ENCODE data around the gene CHST4. TPM values are rescaled to one million over a fixed set of nuclear protein-coding genes. Genes with fewer than 3 reads are reported as not detected.

Gene CHST4
- total and polyA plus RNA-seq, 2 experiments from 2014 or later = not detected

DNA sequence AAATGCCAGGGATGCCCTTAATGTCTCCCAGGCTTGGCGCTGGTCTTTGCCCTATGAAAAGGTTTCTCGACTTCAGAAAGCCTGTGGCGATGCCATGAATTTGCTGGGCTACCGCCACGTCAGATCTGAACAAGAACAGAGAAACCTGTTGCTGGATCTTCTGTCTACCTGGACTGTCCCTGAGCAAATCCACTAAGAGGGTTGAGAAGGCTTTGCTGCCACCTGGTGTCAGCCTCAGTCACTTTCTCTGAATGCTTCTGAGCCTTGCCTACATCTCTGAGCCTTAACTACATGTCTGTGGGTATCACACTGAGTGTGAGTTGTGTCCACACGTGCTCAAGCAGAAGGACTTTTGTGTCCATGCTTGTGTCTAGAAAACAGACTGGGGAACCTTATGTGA, 11.4 kb downstream of the CHST4 start:
- Histone ChIP-seq H3K27me3 (no peaks in the 10 kb centered on the region), H3K4me1 (ENCODE audit: low read depth) (no peaks in the 10 kb centered on the region), H3K9me3 (ENCODE audit: low read depth) (no peaks in the 10 kb centered on the region), H3K27ac (no peak overlapping the region), H3K4me3 (no peak overlapping the region), H3K36me3 (no peaks in the 10 kb centered on the region)
- TF ChIP-seq, protein P1, sequence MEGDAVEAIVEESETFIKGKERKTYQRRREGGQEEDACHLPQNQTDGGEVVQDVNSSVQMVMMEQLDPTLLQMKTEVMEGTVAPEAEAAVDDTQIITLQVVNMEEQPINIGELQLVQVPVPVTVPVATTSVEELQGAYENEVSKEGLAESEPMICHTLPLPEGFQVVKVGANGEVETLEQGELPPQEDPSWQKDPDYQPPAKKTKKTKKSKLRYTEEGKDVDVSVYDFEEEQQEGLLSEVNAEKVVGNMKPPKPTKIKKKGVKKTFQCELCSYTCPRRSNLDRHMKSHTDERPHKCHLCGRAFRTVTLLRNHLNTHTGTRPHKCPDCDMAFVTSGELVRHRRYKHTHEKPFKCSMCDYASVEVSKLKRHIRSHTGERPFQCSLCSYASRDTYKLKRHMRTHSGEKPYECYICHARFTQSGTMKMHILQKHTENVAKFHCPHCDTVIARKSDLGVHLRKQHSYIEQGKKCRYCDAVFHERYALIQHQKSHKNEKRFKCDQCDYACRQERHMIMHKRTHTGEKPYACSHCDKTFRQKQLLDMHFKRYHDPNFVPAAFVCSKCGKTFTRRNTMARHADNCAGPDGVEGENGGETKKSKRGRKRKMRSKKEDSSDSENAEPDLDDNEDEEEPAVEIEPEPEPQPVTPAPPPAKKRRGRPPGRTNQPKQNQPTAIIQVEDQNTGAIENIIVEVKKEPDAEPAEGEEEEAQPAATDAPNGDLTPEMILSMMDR (IDR thresholded peaks at IDR 0.05; ENCODE audit: low read depth, low read length) = peak; percentile 69
- peak; percentile 56 to 57 for DNase-seq (ENCODE audit: low read depth in 1 of 2, low spot score in 1 of 2)

DNA sequence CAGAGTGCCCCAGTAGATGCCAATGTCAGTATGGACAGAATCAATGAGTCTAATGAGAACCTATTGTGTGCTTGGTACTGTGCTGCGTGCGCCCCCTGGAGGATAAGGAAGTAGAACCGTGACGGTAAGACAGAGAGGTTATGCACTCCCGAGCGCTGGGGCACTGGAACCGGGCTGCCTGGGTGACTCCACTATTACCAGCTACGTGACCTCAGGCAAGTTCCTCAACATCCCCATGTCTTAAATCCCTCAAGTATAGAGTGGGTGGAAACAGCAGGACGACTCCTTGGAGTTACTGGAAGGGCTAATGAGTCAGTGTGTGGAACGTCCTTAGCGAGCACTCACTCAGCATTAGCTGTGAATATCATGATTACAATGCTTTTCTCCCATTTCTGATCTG, 16.2 kb downstream of the CHST4 start:
- Histone ChIP-seq H3K4me3 (no peak overlapping the region), H3K4me1 (ENCODE audit: low read depth) (no peaks in the 10 kb centered on the region), H3K9me3 (ENCODE audit: low read depth) (no peaks in the 10 kb centered on the region), H3K36me3 (no peaks in the 10 kb centered on the region), H3K27ac (no peak overlapping the region), H3K27me3 (peaks cover 11% of the 10 kb centered on the region)
- TF ChIP-seq, protein P1 (IDR thresholded peaks at IDR 0.05; ENCODE audit: low read depth, low read length) = peak; percentile 71
- peak; percentile 55 to 63 for DNase-seq (ENCODE audit: low read depth in 1 of 2, low spot score in 1 of 2)

DNA sequence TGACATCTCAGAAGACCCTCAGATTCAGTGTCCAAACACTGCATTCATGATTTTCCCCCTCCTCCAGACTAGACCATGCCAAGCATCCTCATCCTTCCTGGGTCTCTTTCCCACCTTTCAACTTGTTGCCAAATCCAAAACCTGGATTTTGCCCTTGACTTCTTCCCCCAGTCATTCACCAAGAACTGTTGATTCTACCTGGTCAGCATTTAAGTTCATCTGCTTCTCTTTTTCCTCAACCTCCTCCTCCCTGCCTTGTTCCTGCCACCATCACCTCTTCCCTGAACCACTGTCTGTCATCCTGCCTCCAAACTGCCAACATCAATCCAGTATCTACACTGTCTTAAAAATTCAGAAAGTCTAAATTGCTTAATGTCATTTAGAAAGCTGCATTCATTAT, 20.9 kb downstream of the CHST4 start:
- DNase-seq (ENCODE audit: low read depth in 1 of 2, low spot score in 1 of 2) = no peak
- Histone ChIP-seq H3K4me3 (no peak overlapping the region), H3K27ac (no peak overlapping the region), H3K9me3 (ENCODE audit: low read depth) (no peaks in the 10 kb centered on the region), H3K36me3 (no peaks in the 10 kb centered on the region), H3K4me1 (ENCODE audit: low read depth) (no peaks in the 10 kb centered on the region), H3K27me3 (peaks cover 29% of the 10 kb centered on the region)
- TF ChIP-seq, protein P1 (IDR thresholded peaks at IDR 0.05; ENCODE audit: low read depth, low read length) = no peak

DNA sequence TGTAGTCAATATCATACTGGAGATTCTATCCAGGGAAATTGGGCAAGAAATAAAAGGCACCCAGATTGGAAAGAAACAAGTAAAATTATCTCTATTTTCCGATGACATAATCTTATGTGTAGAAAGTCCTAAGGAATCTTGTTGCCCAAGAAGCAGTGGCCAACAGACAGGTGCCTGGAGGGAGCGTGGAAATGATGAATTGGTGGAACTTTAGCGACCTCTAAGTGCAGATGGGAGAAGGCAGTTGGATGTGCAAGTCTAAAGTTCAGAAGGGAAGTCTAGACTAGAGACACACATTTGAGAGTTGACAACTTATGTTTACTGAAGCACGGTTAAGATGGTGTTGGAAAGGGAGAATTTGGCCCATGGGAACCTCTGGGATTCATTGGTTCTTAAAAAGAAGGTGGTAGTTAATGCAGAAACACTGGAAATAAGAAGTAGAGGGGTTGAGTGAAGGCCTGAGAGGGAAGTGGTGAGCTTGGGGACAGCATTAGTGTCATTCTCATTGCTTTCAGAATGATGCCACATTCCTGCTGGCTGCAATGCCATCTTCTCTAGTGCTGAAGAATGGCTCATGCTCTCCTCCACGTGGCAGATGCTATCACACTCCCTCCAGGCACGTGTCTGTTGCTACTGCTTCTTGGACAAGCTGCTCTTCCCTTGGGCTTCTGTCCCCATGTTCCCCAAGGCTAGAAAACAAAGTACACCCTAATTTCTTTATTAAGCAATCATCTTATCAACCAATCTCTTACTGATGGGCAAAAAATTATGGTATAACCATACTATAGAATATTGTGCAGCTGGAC, 26.7 kb downstream of the CHST4 start:
- Histone ChIP-seq H3K27ac (no peak overlapping the region), H3K4me1 (ENCODE audit: low read depth) (no peaks in the 10 kb centered on the region), H3K27me3 (peaks cover 13% of the 10 kb centered on the region), H3K9me3 (ENCODE audit: low read depth) (no peaks in the 10 kb centered on the region), H3K36me3 (no peaks in the 10 kb centered on the region), H3K4me3 (no peak overlapping the region)
- no peak for DNase-seq (ENCODE audit: low read depth in 1 of 2, low spot score in 1 of 2)
- TF ChIP-seq, protein P1 (IDR thresholded peaks at IDR 0.05; ENCODE audit: low read depth, low read length) = peak; percentile 17

DNA sequence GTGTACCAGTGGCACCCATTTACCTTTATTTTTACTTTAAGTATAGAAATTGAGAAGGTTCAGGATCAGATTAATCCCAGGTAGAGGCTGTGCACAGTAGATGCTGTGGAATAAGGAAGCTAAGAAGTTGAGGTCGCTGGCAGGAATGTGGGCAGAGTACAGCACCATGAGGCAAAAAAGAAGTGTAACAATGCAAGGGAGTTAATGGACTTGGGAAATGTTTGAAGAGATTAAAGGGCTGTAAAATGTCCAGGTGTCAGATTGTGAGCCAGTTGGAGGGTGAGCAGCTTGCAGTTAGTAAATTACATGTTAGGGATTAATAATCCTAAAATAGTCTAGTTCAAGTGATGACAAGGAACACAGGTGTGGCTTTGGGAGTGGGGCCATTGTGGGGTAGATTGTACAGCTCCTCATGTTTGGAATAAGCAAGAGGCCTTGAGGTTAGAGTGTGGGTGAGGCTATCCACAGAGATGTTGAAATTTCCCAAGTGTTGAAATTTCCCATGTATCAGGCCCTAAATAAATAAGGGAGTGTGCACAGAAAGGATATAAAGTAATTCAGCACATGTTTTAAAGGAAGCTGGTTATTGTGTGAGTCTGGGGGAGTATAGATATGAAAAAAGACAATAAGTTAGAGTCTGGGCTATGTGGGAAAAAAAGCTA, 29.1 kb downstream of the CHST4 start:
- no peaks in the 10 kb centered on the region for H3K36me3 ChIP-seq
- peaks cover 8% of the 10 kb centered on the region for H3K27me3 ChIP-seq
- no peak overlapping the region for H3K4me3 ChIP-seq
- no peaks in the 10 kb centered on the region for H3K4me1 ChIP-seq (ENCODE audit: low read depth)
- DNase-seq (ENCODE audit: low read depth in 1 of 2, low spot score in 1 of 2) = peak in 1 of 2 donors; percentile 72
- TF ChIP-seq, protein P1 (IDR thresholded peaks at IDR 0.05; ENCODE audit: low read depth, low read length) = no peak
- no peak overlapping the region for H3K27ac ChIP-seq
- H3K9me3 ChIP-seq (ENCODE audit: low read depth) = no peaks in the 10 kb centered on the region

All from cardiac muscle cell (in vitro differentiated cells and primary cell).